Breast epithelium (tissue), 3 donors: ENCODE data around the gene EIF3A.

Experiments
- POLR2A ChIP-seq: fragments of 450-650 bp; IDR thresholded peaks from one replicate; pipeline ENCODE4 v1.6.1; 2016; ENCODE audit warnings: antibody characterized with exemption, mild to moderate bottlenecking, moderate library complexity
- POLR2AphosphoS5 ChIP-seq, 3 donors: sonication (generic); formaldehyde crosslinking; IDR thresholded peaks; one replicate each; pipeline ENCODE4 v1.6.1; 2017; ENCODE audit warnings: antibody characterized with exemption in 3 of 3
- TF ChIP-seq, protein P1 (sequence below), 3 donors: fragments of 450-650 bp; IDR thresholded peaks; one replicate each; pipeline ENCODE4 v1.5.1; 2016 to 2017; ENCODE audit warnings: antibody characterized with exemption in 3 of 3, mild to moderate bottlenecking in 3 of 3, moderate library complexity in 3 of 3

- TF ChIP-seq, protein P1, sequence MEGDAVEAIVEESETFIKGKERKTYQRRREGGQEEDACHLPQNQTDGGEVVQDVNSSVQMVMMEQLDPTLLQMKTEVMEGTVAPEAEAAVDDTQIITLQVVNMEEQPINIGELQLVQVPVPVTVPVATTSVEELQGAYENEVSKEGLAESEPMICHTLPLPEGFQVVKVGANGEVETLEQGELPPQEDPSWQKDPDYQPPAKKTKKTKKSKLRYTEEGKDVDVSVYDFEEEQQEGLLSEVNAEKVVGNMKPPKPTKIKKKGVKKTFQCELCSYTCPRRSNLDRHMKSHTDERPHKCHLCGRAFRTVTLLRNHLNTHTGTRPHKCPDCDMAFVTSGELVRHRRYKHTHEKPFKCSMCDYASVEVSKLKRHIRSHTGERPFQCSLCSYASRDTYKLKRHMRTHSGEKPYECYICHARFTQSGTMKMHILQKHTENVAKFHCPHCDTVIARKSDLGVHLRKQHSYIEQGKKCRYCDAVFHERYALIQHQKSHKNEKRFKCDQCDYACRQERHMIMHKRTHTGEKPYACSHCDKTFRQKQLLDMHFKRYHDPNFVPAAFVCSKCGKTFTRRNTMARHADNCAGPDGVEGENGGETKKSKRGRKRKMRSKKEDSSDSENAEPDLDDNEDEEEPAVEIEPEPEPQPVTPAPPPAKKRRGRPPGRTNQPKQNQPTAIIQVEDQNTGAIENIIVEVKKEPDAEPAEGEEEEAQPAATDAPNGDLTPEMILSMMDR (IDR thresholded peaks at IDR 0.05), result no peak
- no peak for TF ChIP-seq POLR2AphosphoS5 (IDR thresholded peaks at IDR 0.05)
- TF ChIP-seq POLR2A, result no peak
Measured at GRCh38 chr10:119060107-119060506, 20.5 kb downstream of the EIF3A start.
